Gastroesophageal sphincter (tissue), 3 donors: Measurements from ENCODE around the gene LGMN.

Source experiments
- CTCF ChIP-seq, 4 experiments: fragments of 200-600 bp in 2 of 4; fragments of 450-650 bp in 2 of 4; sonication (generic) in 1 of 4; IDR thresholded peaks; one replicate each; pipeline ENCODE4 v1.5.1; 2017 to 2019; ENCODE audit warnings: antibody characterized with exemption in 4 of 4, mild to moderate bottlenecking in 2 of 4, moderate library complexity in 2 of 4
- EP300 ChIP-seq: sonication (generic); formaldehyde crosslinking; IDR thresholded peaks from one replicate; pipeline ENCODE4 v1.6.1; 2017; ENCODE audit warnings: antibody characterized with exemption, mild to moderate bottlenecking
- POLR2A ChIP-seq, 2 donors: fragments of 450-650 bp; IDR thresholded peaks; one replicate each; pipeline ENCODE4 v1.6.1; 2017; ENCODE audit warnings: antibody characterized with exemption in 2 of 2, mild to moderate bottlenecking in 2 of 2, moderate library complexity in 1 of 2

GRCh38 chr14:92753250-92753649, 4.8 kb upstream of the LGMN start:
- TF ChIP-seq CTCF (IDR thresholded peaks at IDR 0.05) (no peak), EP300 (no peak), POLR2A (IDR thresholded peaks at IDR 0.05) (no peak)
